HG03460 (cell line): ENCODE data around the gene FOXO3.
"Not testable (repeated sequence)": the region's sequence is repeated elsewhere in the genome, so short reads cannot be mapped to it uniquely, and the experiment has no call there.

Experiments
- ATAC-seq: cut with Tn5 transposase; IDR thresholded peaks from one replicate; pipeline ENCODE4 v1.9.1; 2021; ENCODE audit not compliant: unreplicated experiment

The FOXO3 gene

GRCh38 chr6:108658174-108658573 is 97.5 kb downstream of the FOXO3 start:
- ATAC-seq, result no peak

GRCh38 chr6:108658785-108659184 is 98.1 kb downstream of the FOXO3 start:
- not testable (repeated sequence) for ATAC-seq

- no peak for ATAC-seq
Observed at GRCh38 chr6:108660251-108660650, 99.5 kb downstream of the FOXO3 start.

GRCh38 chr6:108661430-108661829 is 100.7 kb downstream of the FOXO3 start:
- ATAC-seq, result no peak

- ATAC-seq, result no peak
Observed at GRCh38 chr6:108661982-108662381, 101.3 kb downstream of the FOXO3 start.

- no peak for ATAC-seq
Observed at GRCh38 chr6:108662702-108663101, 102.0 kb downstream of the FOXO3 start.

GRCh38 chr6:108663494-108664064 is 102.9 kb downstream of the FOXO3 start:
- not testable (repeated sequence) for ATAC-seq

- ATAC-seq, result no peak
Observed at GRCh38 chr6:108665495-108666196, 104.9 kb downstream of the FOXO3 start.

- ATAC-seq, result no peak
Observed at GRCh38 chr6:108666656-108667260, 106.0 kb downstream of the FOXO3 start.

GRCh38 chr6:108667993-108668392 is 107.3 kb downstream of the FOXO3 start:
- no peak for ATAC-seq

- ATAC-seq, result no peak
Observed at GRCh38 chr6:108669673-108670072, 109.0 kb downstream of the FOXO3 start.

- no peak for ATAC-seq
Observed at GRCh38 chr6:108671175-108671574, 110.5 kb downstream of the FOXO3 start.

GRCh38 chr6:108671790-108672189 is 111.1 kb downstream of the FOXO3 start:
- ATAC-seq, result no peak

- ATAC-seq, result no peak
Observed at GRCh38 chr6:108672641-108673040, 111.9 kb downstream of the FOXO3 start.

- no peak for ATAC-seq
Observed at GRCh38 chr6:108673153-108673552, 112.4 kb downstream of the FOXO3 start.

GRCh38 chr6:108673602-108674001 is 112.9 kb downstream of the FOXO3 start:
- no peak for ATAC-seq

- no peak for ATAC-seq
Observed at GRCh38 chr6:108675226-108676200, 114.8 kb downstream of the FOXO3 start.

GRCh38 chr6:108676555-108676954 is 115.8 kb downstream of the FOXO3 start:
- ATAC-seq, result no peak

- no peak for ATAC-seq
Observed at GRCh38 chr6:108677357-108677756, 116.6 kb downstream of the FOXO3 start.

- ATAC-seq, result no peak
Observed at GRCh38 chr6:108677894-108678293, 117.2 kb downstream of the FOXO3 start.

- ATAC-seq, result not testable (repeated sequence)
Observed at GRCh38 chr6:108680314-108680713, 119.6 kb downstream of the FOXO3 start.
